GM19099 (cell line): ENCODE results near the gene KCNK13.

Source experiments
- POLR2A ChIP-seq: IDR thresholded peaks from 3 replicates; pipeline ENCODE4 v1.6.1; 2011; ENCODE audit warnings: low read depth; ENCODE audit not compliant: insufficient read length; ENCODE audit errors: extremely low read depth

KCNK13 gene

GRCh38 chr14:90105756-90106155 is 44.0 kb downstream of the KCNK13 start:
- no peak for TF ChIP-seq POLR2A

- TF ChIP-seq POLR2A: no peak
Observed at GRCh38 chr14:90107789-90108188, 46.0 kb downstream of the KCNK13 start.

- TF ChIP-seq POLR2A: no peak
Observed at GRCh38 chr14:90109858-90110257, 48.1 kb downstream of the KCNK13 start.

- no peak for TF ChIP-seq POLR2A
Observed at GRCh38 chr14:90111895-90112534, 50.2 kb downstream of the KCNK13 start.

GRCh38 chr14:90114554-90114953 is 52.8 kb downstream of the KCNK13 start:
- no peak for TF ChIP-seq POLR2A

GRCh38 chr14:90115780-90116179 is 54.0 kb downstream of the KCNK13 start:
- TF ChIP-seq POLR2A: no peak

- TF ChIP-seq POLR2A: no peak
Observed at GRCh38 chr14:90116444-90116843, 54.6 kb downstream of the KCNK13 start.

- TF ChIP-seq POLR2A: no peak
Observed at GRCh38 chr14:90118027-90118426, 56.2 kb downstream of the KCNK13 start.

GRCh38 chr14:90126260-90126659 is 64.5 kb downstream of the KCNK13 start:
- no peak for TF ChIP-seq POLR2A

GRCh38 chr14:90132821-90133570 is 71.2 kb downstream of the KCNK13 start:
- no peak for TF ChIP-seq POLR2A

GRCh38 chr14:90136904-90137303 is 75.1 kb downstream of the KCNK13 start:
- TF ChIP-seq POLR2A: no peak

GRCh38 chr14:90137807-90138206 is 76.0 kb downstream of the KCNK13 start:
- TF ChIP-seq POLR2A: no peak

- TF ChIP-seq POLR2A: no peak
Observed at GRCh38 chr14:90139199-90139598, 77.4 kb downstream of the KCNK13 start.

- TF ChIP-seq POLR2A: no peak
Observed at GRCh38 chr14:90140298-90140955, 78.6 kb downstream of the KCNK13 start.

- no peak for TF ChIP-seq POLR2A
Observed at GRCh38 chr14:90140956-90141316, 79.1 kb downstream of the KCNK13 start.

- TF ChIP-seq POLR2A: no peak
Observed at GRCh38 chr14:90153429-90153828, 91.6 kb downstream of the KCNK13 start.
